Activated CD8-positive, alpha-beta memory T cell treated with anti-CD3 and anti-CD28 coated beads for 24 hours (primary cell): ENCODE results near the gene NEURL1B.

ENCODE experiments used
- DNase-seq: peaks from one replicate; pipeline ENCODE4 v3.0.0-alpha.2; 2020

NEURL1B gene

DNA sequence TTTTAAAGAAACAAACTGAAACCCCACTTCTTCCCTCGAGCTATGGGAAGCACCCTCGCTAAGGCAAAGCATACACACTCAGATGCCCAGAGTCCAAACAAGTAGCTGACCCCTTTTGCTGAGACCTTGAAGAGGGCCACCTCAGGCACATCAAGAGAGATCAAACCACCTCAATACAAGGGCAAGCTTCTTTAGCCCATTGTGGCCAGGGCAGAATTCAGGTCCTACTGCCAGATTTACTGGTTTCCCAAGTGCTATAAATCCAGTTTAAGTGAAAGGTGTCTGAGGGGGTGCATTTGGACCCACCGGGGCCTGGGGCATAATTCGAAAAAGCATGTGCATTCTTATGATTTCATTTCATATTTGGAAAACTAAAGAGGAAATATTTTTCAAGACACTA is 40.4 kb downstream of the NEURL1B start:
- no peak for DNase-seq

DNA sequence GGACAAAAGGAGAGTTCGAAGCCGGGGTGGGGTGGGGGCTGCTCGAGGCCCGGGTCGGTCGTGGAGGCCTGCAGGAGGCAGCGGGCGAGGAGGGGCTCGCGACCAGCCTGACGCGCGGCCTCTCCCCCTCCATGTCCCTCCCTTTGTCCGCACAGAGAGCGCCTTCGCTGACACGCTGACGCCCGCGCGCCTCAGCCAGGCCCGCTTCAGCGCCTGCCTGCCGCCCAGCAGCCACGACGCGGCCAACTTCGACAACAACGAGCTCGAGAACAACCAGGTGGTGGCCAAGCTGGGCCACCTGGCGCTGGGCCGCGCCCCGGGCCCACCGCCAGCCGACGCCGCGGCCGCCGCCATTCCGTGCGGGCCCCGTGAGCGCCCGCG is 42.2 kb downstream of the NEURL1B start:
- DNase-seq = no peak

DNA sequence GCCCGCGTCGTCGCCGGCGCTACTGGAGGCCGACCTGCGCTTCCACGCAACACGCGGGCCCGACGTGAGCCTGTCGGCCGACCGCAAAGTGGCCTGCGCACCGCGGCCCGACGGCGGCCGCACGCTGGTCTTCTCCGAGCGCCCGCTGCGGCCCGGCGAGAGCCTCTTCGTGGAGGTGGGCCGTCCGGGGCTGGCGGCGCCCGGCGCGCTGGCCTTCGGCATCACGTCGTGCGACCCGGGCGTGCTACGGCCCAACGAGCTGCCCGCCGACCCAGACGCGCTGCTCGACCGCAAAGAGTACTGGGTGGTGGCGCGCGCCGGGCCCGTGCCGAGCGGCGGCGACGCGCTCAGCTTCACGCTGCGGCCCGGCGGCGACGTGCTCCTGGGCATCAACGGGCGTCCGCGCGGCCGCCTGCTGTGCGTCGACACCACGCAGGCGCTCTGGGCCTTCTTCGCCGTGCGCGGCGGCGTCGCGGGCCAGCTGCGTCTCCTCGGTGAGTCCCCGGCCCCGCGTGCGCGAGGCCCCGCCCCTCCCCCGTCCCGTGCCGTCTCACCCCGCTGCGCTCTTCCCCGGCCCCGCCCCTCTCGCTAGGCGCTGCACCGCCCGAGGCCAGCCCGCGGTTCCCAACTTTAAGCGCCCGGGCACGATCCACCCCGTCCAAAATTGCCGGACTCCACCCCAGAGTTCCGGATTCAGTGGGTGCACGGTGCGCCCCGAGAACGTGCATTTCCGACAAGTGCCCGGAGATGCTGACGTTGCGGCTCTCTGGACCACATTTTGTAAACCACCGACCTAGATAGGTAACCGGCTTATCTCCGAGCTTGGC is 42.8 kb downstream of the NEURL1B start:
- DNase-seq = peak; percentile 66

DNA sequence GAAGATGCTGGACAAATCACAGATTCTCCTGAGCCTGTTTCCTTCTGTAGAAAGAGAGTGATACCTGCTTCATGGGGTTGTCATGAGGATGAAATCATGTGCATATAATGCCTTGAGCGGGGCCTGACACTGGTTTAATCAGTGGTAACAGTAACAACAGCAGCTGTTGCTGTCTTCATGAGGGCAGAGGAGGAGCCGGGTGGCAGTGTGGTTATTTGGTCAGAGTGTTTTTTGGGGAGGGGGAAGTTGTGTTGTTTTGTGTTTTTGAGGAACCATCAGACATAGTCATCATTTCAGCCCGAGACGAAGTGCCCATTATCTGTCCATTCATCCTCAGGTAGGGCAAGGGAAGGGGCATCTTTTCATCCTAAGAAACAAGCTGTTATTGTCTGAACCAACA is 44.0 kb downstream of the NEURL1B start:
- DNase-seq = no peak

DNA sequence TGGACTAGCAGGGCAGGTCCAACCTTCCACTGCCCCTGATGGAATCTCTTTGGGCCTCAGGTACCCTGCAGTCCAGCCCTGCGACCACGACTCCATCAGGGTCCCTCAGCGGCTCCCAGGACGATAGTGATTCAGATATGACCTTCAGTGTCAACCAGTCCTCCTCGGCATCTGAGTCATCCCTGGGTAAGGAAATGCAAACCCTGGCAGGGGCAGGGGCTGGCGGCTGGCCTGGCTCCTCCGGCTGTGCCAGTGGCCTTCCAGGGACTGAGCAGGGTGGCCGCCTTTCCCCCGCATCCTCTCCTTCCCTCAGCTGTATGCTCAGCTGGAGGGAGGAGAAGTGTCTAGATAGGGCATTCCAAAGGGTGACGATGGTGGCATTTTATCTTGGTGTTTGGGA is 45.0 kb downstream of the NEURL1B start:
- DNase-seq = no peak

DNA sequence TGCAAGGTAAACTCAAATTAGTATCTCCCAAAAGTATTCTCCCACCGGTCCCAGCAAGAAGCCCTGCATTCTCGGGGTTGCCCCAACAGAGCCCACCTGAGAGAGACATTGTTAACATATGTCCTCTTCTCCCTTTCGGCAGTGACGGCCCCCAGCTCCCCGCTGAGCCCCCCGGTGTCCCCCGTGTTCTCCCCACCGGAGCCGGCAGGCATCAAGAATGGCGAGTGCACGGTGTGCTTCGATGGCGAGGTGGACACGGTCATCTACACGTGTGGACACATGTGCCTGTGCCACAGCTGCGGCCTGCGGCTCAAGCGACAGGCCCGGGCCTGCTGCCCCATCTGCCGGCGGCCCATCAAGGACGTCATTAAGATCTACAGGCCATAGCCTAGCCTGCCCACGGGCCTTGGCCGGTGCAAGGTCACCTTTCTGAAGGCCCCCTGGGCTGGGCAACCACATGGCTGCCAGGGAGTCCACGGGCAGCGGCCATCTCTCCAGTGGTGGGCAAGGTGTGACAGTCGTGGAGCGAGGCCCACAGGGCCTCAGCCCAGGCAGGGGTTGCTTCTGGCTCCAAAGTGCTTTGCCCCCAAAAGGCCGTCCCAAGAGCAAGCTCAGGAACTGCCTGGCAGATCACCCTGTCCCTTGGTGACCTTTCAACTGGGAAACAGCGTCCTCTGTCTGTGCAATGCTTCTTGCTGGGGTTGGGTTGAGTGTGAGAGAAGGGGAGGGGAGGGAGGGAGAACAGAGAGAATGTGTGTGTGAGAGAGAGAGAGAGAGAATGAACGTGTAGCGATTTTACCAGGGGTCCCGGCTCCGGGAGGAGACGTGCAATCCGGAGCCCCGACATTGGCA is 45.7 kb downstream of the NEURL1B start:
- no peak for DNase-seq

DNA sequence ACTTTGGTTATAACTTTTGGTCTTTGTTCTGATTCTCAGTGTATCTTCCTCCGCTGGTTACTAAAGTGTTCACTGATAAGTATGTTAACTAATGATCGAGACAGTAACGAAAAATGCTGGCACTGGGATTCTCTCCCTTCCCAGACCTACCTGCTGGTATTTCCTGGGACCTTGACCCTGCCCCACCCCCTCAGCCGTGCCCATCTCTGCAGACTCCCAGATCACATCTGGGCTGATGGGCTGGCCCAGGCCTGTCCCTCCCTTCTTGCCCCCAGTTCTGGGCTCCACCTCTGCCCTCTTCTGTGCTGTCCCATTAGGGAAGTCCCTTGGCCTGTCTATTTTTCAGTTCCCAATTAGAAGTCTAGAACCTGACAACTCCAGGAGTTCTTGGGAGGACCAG is 46.9 kb downstream of the NEURL1B start:
- DNase-seq = no peak

DNA sequence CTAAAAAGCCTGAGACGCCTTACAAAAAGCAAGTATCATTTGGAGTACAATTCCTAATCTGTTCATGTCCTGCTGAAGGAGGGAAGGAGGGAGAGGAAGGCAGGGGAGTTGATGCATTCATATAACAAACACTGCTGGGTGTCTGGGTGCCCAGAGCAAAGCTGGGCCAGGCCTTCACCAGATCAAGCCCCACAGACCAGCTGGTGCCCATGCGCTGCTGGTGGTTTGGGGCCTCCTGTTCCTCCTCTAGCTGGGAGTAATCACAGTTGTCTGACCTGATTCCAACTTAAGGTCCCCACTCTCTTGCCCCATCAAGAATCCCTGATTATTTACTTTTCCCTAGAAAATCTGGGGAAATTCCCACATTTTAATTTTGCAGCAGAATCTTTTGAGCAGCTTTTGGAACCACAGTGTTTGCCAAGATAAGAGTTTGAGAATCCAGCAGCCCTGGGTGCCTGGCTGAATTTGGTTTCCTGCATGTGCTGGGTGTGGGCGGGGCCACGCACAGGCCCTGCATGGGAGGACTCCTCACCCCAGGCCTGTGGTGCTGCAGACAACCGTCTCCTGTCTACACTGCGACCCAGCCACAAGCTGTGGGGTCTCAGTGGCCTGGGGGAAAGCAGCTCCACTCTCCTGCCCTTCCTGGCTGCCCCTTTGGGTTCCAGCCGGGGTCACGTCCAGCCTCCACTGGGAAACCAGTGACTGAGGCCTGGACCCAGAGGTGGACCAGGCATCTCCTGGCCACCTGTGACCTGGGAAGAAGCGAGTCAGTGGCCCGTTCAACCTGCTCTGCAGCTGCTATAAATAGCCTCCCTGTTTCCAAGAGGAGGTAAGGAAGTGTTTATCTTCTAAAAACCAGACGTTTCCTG is 47.5 kb downstream of the NEURL1B start:
- no peak for DNase-seq

DNA sequence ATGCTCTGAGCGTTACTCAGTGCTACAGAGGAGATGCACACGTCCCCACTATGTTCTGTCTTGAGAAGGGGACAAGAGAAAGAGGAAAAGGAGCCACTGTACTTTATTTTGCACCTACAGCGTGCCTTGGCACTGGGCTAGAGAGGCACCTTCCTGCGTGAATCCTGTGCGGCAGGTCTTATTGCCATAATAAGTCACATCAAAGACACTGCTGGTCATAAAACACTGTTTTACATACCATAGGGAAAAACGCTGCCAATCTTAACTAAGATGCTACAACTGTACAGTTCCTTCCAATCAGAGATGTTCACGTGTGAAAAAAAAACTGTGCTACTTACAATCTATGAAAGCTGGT is 48.1 kb downstream of the NEURL1B start:
- no peak for DNase-seq

DNA sequence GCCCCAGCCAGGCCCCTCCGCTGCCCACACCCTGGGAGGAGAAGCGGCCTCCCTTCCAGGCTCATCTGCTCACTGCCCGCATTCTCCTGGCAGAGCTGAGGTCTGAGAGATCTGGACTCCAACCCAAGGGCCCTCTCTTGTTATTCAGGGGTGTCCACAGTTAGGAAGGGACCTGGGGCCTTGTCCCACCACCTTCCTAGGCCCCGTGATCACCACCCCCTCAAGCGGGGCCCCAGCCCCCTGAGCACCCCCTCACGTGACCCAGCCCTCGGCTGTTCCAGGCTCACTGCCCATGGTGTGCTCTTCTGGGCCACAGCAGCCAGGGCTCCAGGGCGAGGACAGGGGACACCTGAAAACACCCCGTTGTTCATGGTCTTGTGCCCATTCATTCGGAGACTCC is 48.7 kb downstream of the NEURL1B start:
- DNase-seq = no peak

DNA sequence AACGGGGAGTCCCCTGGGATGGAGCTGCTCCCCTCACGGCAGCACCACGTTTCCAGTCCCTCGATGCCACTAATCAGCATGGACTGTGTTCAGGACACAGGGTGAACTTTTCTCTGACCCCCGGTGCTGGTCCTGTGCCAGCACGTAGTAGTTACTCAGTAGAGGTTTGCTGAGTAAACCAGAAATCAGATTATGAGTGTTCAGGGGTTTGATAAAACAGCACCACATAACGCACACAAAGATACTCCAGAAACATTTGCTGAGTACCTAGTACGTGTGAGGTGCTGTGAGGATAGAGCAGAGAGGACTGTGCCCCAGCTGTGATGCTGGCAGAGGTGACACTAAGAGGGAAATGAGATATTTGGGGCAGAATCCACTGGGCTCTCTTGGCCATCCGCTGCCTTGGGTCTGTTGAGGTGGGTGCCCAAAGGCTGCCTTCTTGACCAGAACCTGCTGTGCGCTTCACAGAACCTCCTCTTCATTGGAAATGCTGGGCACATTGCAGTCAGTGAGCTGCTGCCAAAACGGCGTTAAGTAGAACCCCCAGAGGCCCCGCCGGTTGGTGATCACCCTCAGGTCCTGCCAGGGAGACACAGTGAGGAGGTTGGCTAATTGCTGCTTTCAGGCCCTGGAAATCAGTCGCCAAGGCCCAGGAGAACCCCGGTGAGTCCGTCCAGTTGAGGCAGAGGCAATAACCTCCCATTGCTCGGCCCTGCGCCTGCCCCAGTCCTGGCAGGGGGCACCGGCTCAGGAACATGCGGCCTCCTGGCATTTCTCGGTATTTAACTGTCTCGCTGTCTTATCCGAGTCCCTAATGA is 49.4 kb downstream of the NEURL1B start:
- no peak for DNase-seq

DNA sequence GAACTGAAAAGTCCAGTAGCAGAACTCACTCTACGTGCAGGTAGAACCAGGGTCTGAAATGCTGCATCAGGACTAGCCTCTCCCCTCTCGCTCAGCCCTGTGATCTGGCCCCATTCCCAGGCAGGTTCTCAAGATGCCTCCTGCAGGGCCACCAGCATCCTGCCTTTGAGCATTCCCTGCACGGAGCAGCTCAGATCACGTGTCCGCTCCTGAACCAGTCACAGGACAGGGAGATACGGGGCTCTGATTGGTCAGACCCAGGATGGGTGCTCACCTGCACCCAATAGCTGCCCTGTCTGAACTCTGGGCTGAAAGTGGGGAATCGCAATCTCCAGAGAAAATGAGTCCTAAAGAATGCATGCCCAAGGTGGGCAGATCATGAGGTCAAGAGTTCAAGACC is 50.8 kb downstream of the NEURL1B start:
- no peak for DNase-seq

DNA sequence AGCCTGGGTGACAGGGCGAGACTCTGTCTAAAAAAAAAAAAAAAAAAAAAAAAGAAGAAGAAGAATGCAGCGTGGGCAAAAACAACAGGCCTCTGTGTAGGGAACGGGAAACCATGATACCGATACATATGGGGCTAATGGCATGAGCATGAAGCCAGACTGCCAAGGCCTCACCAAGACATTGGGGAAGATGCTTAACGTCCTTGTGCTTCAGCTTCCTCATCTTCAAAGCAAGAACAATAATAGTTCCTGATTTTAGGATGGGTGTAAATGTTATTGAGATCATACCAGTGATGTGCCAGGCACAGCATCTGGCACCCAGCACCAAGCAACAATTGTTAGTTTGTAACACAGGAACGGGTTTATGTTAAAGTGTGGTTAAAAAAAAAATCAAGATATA is 51.4 kb downstream of the NEURL1B start:
- DNase-seq = no peak

DNA sequence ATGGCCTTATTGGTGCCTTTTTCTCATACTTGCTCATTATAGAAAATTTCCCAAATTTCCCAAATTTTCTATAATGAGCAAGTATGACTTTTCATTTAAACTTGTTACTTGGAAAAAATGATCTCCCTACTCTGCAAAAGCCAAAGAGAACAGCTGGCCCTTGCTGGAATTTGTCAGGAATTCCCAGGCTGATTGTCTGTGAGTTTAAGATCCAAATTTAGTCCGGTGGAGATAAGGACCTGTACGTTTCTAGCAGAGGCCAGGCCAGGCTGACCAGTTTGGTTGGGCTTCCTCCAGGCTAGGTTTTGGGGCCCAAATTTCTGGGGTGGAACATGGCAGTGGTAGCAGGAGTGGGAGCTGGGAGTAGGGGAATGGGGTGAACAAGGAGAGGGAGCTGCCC is 51.9 kb downstream of the NEURL1B start:
- DNase-seq = no peak

DNA sequence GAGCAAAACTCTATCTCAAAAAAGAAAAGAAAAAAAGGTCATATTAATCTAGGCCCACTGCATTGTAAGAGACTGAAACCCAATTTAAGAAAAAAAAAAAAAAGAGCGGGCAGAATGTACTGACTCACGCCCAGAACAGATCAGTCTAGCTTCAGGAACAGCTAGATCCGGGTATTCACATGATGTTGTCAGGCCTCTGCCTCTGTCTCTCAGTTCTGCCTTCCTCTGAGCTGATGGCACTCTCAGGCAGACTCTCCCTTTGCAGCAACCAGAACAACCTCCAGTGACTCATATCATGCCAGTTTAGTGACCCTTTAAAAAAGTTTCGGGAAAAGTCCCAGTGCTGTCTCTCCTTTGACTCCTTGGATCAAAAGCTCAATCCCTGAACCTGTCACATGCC is 53.0 kb downstream of the NEURL1B start:
- DNase-seq = no peak

DNA sequence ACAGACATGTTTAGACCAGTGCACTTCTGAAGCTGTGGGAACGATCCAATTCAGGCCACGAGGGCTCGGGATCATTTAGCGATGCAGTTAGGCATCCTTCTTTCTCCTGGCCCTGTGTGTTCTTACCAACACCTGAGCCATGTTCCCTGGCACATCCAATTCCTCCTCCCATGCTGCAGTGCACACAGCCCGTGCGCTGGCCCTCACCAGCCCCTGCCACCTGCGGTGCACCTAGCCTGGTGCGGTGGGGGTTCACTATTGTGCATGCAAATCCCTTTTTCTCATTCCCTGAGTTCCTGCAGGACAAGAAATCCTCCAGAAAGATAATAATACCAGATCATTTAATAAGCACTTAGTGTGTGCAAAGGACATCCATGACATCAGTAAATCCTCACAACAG is 53.5 kb downstream of the NEURL1B start:
- DNase-seq = no peak

DNA sequence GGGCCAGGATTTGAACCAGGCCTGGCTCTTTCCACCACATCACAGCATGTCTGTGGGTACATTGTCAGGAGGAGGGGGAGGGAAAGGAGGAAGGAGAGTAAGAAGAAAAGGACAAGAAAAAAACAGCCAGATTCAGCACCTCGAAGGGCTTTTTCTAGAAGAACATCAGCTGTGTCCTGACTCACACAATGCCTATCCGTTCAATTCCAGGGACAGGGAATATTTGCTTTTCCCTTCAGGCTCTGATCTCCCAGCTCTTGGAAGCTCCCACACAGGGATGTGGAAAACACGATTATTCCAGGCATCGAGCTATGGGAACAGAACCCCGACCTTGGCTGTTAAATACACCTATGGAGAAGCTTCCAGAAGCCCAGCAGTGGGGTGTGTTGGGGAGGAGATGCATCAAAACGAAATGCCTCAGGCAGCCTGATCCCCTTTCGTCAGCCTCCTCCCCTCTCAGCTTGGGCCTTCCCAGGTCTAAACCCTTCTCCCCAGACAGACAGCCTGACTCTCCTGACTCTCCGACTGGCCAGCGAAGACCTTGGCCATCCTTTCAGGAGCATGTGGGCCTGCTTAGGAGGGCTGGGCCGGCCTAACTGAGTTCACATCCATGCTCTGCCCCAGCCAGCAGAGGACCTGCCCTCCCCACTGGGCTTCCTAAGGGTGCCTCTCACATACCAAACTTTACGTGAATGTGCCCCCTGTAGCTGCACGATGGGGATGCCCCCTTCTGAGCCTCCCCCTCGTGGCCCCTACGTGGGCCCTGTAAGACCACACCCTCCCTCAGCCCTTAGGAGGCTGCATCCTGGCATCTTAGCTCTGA is 54.4 kb downstream of the NEURL1B start:
- no peak for DNase-seq

DNA sequence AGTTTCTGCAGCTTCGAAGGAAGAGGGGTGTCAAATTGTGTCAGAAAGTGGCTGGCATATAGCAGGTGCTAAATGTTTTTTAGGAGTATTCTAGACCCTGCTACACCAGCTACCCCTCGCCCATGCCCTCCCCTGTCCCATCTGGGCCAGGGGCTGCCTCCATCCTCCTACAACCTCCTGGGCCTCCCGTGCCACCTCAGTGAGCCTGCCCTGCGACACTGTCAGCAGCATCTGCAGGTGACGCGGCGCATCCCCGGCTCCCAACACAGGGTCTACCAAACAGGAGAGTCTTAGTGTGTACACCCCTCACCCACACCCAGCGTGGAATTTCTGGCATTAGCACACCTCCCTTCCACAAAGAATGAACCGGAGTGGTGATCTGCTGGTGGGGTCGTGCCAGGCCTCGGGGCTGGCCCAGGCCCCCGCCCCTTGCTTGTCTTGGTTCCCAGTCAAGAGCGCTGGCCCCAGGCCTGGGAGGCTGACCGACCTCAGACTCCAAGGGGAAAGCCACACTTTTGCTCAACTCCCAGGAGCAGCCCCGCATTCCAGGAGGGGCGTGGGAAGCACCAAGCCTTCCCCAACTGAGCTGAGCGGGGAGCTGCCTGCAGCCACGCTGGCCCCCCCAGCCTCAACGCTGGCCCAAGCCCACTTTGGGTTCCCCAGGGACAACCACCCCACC is 55.2 kb downstream of the NEURL1B start:
- no peak for DNase-seq

DNA sequence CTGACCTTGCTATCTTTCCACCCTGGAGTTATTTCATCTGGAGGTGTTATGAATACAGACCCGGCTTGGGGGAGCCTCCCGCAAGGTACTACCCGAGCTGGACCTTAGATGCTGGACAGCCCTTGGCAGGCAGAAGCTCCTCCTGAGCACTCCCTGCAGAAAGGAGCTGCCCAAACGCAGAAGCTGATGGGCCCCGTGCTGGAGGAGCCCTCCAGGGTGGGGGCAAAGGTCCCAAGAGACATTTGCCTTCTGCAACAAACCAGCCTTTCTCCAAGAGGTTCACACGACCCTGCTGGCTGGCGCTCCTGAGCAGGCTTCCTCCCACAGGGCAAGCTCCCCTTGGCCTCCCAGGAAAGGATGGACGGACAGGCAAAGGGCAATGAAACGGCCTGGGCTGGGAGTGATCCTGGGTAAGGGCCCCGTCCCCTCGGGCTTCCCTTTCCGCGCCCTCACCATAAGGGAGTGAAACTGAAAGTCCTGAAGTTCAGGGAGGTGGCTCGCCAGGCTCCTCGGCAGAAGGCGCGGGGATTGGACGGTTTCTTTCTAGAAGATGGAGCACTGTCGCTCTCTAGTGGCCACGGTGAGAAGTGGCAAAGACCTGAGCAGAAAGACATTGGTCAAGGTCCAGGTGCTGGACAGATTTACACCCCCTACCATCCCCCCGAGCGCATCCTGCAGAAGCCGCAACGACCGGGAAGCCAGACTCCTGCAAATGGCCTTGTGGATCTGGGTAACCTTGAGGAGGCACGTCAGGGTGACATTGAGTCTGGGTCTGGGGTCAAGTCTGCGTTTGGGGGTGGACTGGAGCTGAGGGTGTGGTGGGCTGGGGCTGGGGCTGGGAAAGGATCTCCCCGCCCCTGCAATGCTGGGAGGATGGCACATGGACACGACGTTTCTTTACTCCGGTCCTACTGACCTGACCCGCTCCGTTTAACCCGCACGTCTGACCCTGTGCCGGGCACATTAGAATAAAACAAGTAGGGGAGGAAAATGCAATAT is 56.4 kb downstream of the NEURL1B start:
- peak; percentile 91 for DNase-seq

DNA sequence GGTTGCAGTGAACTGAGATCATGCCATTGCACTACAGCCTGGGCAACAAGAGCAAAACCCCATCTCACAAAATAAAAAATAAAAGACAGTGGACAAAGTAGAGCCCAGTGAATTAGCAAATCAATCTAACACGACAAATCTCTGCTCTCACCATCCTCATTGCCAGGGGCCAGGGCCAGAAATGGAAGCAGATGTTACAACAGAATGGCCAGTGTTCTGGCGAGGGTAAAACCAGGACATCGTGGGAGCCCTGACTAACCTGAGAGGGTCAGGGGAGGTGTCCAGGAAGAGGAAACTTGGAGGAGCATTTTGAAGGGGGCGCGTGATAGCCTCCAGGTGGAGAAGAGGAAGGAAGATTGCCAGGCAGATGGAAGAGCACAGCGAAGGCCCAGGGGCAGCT is 58.4 kb downstream of the NEURL1B start:
- DNase-seq = no peak
